CD14-positive monocyte (primary cell): ENCODE results near the gene HOXD12. TPM values are rescaled to one million over a fixed set of nuclear protein-coding genes. Genes with fewer than 3 reads are reported as not detected.

ENCODE experiments used
- DNase-seq, 3 donors: peaks; one replicate each; pipeline ENCODE4 v3.0.0-alpha.2; 2011 to 2022
- H2AFZ ChIP-seq: 2 replicates; pipeline ENCODE4 v1.6.0; 2012; ENCODE audit warnings: mild to moderate bottlenecking, low read depth, low read length, inconsistent platforms; ENCODE audit not compliant: insufficient read depth, poor library complexity, severe bottlenecking
- H3K27ac ChIP-seq, 2 donors: 1 replicate in 1 of 2; 2 replicates in 1 of 2; pipeline ENCODE4 v1.5.1; 2012 to 2013; ENCODE audit warnings: low read length in 2 of 2, control low read depth in 1 of 2, inconsistent platforms in 1 of 2, low read depth in 1 of 2, mild to moderate bottlenecking in 1 of 2
- H3K27me3 ChIP-seq, 2 donors: one replicate each; pipeline versions ENCODE4 v1.6.0 to v1.6.1; 2011 to 2013; ENCODE audit warnings: low read length in 2 of 2; ENCODE audit not compliant: control insufficient read depth in 2 of 2, insufficient read depth in 2 of 2
- H3K36me3 ChIP-seq, 2 donors: replicated peaks in 1 of 2; 1 replicate in 1 of 2; 2 replicates in 1 of 2; pipeline versions ENCODE4 v1.5.1 to v1.6.1; 2012 to 2013; ENCODE audit warnings: low read length in 2 of 2, control low read depth in 1 of 2, inconsistent platforms in 1 of 2, mild to moderate bottlenecking in 1 of 2; ENCODE audit not compliant: insufficient read depth in 2 of 2, control insufficient read depth in 1 of 2
- H3K4me1 ChIP-seq, 2 donors: 1 replicate in 1 of 2; 2 replicates in 1 of 2; pipeline versions ENCODE4 v1.5.1 to v1.6.1; 2012 to 2013; ENCODE audit warnings: low read length in 2 of 2, control low read depth in 1 of 2, inconsistent platforms in 1 of 2, mild to moderate bottlenecking in 1 of 2, moderate library complexity in 1 of 2; ENCODE audit not compliant: insufficient read depth in 2 of 2, control insufficient read depth in 1 of 2
- H3K4me2 ChIP-seq: replicated peaks from 2 replicates; pipeline ENCODE3; 2012; ENCODE audit warnings: low read length, moderate library complexity, mild to moderate bottlenecking; ENCODE audit not compliant: poor library complexity, severe bottlenecking; ENCODE audit errors: extremely low read depth
- H3K4me3 ChIP-seq, 3 experiments: fragments of 200-600 bp in 1 of 3; sonication (generic) in 1 of 3; replicated peaks in 1 of 3; 1 replicate in 2 of 3; 2 replicates in 1 of 3; pipeline ENCODE4 v1.5.1; 2011 to 2013; ENCODE audit warnings: low read length in 3 of 3, mild to moderate bottlenecking in 3 of 3, control low read depth in 2 of 3, low read depth in 2 of 3, inconsistent platforms in 1 of 3, moderate library complexity in 1 of 3
- H3K79me2 ChIP-seq: 2 replicates; pipeline ENCODE4 v1.6.0; 2012; ENCODE audit warnings: mild to moderate bottlenecking, control low read depth, inconsistent platforms, low read length, moderate library complexity; ENCODE audit not compliant: insufficient read depth
- H3K9ac ChIP-seq: 2 replicates; pipeline ENCODE4 v1.6.0; 2017; ENCODE audit warnings: low read length, mild to moderate bottlenecking; ENCODE audit not compliant: insufficient read depth, poor library complexity, severe bottlenecking
- H3K9me3 ChIP-seq, 2 donors: replicated peaks in 1 of 2; 1 replicate in 1 of 2; 2 replicates in 1 of 2; pipeline versions ENCODE4 v1.5.1 to v1.6.1; 2012 to 2013; ENCODE audit warnings: low read length in 2 of 2, control low read depth in 1 of 2; ENCODE audit not compliant: control insufficient read depth in 1 of 2, insufficient read depth in 1 of 2
- H4K20me1 ChIP-seq: 2 replicates; pipeline ENCODE4 v1.6.0; 2012; ENCODE audit warnings: mild to moderate bottlenecking, low read length, control low read depth, moderate library complexity; ENCODE audit not compliant: insufficient read depth
- H3K27ac Mint-ChIP-seq, 7 donors: one replicate each; pipeline ENCODE4 v1.8.0; 2020; ENCODE audit warnings: mild to moderate bottlenecking in 7 of 7, mixed read lengths in 7 of 7, moderate library complexity in 6 of 7, inconsistent platforms in 2 of 7
- H3K27me3 Mint-ChIP-seq, 3 donors: one replicate each; pipeline ENCODE4 v1.8.0; 2021 to 2022; ENCODE audit warnings: low read depth in 3 of 3, mild to moderate bottlenecking in 3 of 3, mixed read lengths in 3 of 3, moderate library complexity in 3 of 3, inconsistent platforms in 1 of 3
- H3K36me3 Mint-ChIP-seq, 2 donors: one replicate each; pipeline ENCODE4 v1.8.0; 2020; ENCODE audit warnings: mixed read lengths in 2 of 2, inconsistent platforms in 1 of 2, mild to moderate bottlenecking in 1 of 2
- H3K4me1 Mint-ChIP-seq: one replicate; pipeline ENCODE4 v1.8.0; 2020; ENCODE audit warnings: mild to moderate bottlenecking, mixed read lengths
- H3K4me3 Mint-ChIP-seq, 2 donors: one replicate each; pipeline ENCODE4 v1.8.0; 2020; ENCODE audit warnings: mild to moderate bottlenecking in 2 of 2, mixed read lengths in 2 of 2, moderate library complexity in 1 of 2
- H3K9me3 Mint-ChIP-seq, 7 donors: one replicate each; pipeline ENCODE4 v1.8.0; 2020 to 2022; ENCODE audit warnings: mixed read lengths in 7 of 7, mild to moderate bottlenecking in 6 of 7, moderate library complexity in 6 of 7, inconsistent platforms in 2 of 7
- WGBS: methylation state at CpG from one replicate; pipeline ENCODE4 v1.1.5; 2013; ENCODE audit warnings: missing lambda C conversion rate; ENCODE audit not compliant: insufficient coverage; 5-methylcytosine and 5-hydroxymethylcytosine counted together
- intact Hi-C, 2 donors: fragments of 100-400 bp; cut with micrococcal nuclease; formaldehyde crosslinking; loops; one replicate each; pipeline versions ENCODE4 v1.15.0 to v1.15.1; 2023
- polyA plus RNA-seq, 3 donors: library from polyadenylated mRNA; depleted of rRNA in 1 of 3; unstranded in 2 of 3; stranded (reverse) in 1 of 3; fragments of 300-500 nt in 2 of 3; fragments of >200 nt in 1 of 3; fragmentation: Illumina TruSeq in 2 of 3; gene quantifications; 1 replicate in 2 of 3; 2 replicates in 1 of 3; pipeline ENCODE4 v1.2.3, GENCODE V29; 2012 to 2021
- TF ChIP-seq, protein P1 (sequence below): fragments of 200-600 bp; IDR thresholded peaks from one replicate; pipeline ENCODE4 v1.8.0; 2022; ENCODE audit warnings: antibody characterized with exemption, mild to moderate bottlenecking

Gene HOXD12
- polyA plus RNA-seq, 3 donors = not detected

DNA sequence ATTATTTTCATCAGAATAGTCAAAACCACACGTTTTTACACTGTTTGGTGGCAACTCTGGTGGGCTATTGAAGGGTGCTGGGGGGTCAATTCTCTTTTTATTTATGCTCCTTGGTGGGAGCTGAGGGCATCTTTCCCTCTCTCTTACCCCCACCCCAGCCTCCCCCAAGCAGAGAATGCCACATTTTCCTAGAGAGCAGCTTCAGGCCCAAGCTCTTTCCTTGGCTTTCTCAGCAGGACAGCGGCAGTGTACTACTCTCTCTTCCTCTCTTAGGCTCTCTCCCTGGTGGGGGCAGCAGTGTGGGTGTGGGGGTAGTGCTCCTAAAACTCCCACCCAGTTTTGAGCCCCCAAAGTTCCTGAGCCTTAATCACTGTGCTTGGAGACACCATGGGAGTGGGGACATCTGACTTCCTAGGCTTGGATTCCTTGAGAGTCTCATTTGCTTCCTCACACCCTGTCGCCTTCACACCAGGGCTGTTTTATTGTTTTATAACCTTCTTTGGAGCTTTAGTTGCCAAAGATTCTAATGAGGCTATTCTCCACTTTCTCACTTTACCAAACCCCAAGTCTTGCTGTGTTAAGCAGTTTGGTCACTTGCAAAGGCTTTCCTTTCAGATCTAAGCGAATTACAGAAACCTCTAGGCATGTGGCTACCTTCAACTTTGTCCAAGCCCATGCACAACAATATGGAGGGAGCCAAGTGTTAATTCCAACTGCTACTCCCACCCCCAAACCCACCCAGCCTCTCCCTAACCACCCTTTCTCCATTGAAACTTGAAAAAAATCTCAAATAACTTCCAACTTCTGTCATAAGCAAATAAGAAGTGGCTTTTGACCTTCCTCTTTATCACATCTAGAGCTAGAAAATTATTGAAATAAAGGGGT lies 45.7 kb downstream of the HOXD12 start:
- H3K4me3 ChIP-seq = no peak overlapping the region
- Mint-ChIP-seq H3K9me3 (peaks cover 0 to 22% (median 10%) of the 10 kb centered on the region in 7 donors), H3K4me3 (peak overlapping the region in 1 of 2 donors; percentile 74), H3K27ac (no peak overlapping the region), H3K4me1 (peaks cover 7% of the 10 kb centered on the region), H3K27me3 (peaks cover 94 to 100% (median 96%) of the 10 kb centered on the region in 3 donors), H3K36me3 (peaks cover 0 to 3% of the 10 kb centered on the region in 2 donors)
- WGBS = 11% methylated on average over 1 of the region's 4 CpGs
- H3K4me2 ChIP-seq = no peak overlapping the region
- H3K9me3 ChIP-seq = peaks cover 3 to 44% of the 10 kb centered on the region in 2 donors
- no peaks in the 10 kb centered on the region for H3K79me2 ChIP-seq
- no peaks in the 10 kb centered on the region for H3K36me3 ChIP-seq
- TF ChIP-seq, protein P1, sequence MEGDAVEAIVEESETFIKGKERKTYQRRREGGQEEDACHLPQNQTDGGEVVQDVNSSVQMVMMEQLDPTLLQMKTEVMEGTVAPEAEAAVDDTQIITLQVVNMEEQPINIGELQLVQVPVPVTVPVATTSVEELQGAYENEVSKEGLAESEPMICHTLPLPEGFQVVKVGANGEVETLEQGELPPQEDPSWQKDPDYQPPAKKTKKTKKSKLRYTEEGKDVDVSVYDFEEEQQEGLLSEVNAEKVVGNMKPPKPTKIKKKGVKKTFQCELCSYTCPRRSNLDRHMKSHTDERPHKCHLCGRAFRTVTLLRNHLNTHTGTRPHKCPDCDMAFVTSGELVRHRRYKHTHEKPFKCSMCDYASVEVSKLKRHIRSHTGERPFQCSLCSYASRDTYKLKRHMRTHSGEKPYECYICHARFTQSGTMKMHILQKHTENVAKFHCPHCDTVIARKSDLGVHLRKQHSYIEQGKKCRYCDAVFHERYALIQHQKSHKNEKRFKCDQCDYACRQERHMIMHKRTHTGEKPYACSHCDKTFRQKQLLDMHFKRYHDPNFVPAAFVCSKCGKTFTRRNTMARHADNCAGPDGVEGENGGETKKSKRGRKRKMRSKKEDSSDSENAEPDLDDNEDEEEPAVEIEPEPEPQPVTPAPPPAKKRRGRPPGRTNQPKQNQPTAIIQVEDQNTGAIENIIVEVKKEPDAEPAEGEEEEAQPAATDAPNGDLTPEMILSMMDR = no peak
- no peak overlapping the region for H3K9ac ChIP-seq
- no peak overlapping the region for H3K27ac ChIP-seq
- intact Hi-C loops = no loop called here
- no peak for DNase-seq
- peaks cover 5 to 6% of the 10 kb centered on the region in 2 donors for H3K4me1 ChIP-seq
- no peaks in the 10 kb centered on the region for H4K20me1 ChIP-seq
- peaks cover 91 to 96% of the 10 kb centered on the region in 2 donors for H3K27me3 ChIP-seq
- H2AFZ ChIP-seq = no peak overlapping the region

DNA sequence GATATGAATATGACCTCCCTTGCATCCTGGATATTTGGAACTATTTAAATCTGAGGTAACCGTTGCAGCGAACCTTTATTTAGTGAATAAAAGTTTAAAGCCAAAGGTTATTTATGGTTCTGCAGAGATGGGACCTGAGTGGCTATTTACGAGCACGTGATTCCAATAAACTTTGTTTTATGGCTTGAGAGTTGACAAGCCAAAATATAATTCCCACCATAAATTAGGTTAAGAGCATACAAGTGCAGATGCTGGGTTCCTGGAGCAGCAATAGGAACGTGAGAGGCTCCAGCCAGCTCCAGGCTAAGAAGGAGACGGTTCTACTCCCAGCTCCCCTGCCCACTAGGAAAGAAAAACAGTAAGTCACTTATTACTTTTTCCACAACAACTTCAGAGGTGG lies 46.5 kb downstream of the HOXD12 start:
- H3K9me3 ChIP-seq = peaks cover 0 to 51% of the 10 kb centered on the region in 2 donors
- H3K4me1 ChIP-seq = no peaks in the 10 kb centered on the region
- DNase-seq = no peak
- H4K20me1 ChIP-seq = no peaks in the 10 kb centered on the region
- H3K36me3 ChIP-seq = no peaks in the 10 kb centered on the region
- intact Hi-C loops = no loop called here
- peaks cover 0 to 3% of the 10 kb centered on the region in 2 donors for H3K36me3 Mint-ChIP-seq
- no peak overlapping the region for H3K4me3 ChIP-seq
- peaks cover under 1% of the 10 kb centered on the region for H3K4me1 Mint-ChIP-seq
- H3K27me3 Mint-ChIP-seq = peaks cover 95 to 100% (median 96%) of the 10 kb centered on the region in 3 donors
- H3K79me2 ChIP-seq = no peaks in the 10 kb centered on the region
- H3K27me3 ChIP-seq = peaks cover 91 to 96% of the 10 kb centered on the region in 2 donors
- H3K27ac Mint-ChIP-seq = no peak overlapping the region
- H3K9ac ChIP-seq = no peak overlapping the region
- peaks cover 0 to 23% (median 10%) of the 10 kb centered on the region in 7 donors for H3K9me3 Mint-ChIP-seq
- H3K27ac ChIP-seq = no peak overlapping the region
- no peak overlapping the region for H3K4me2 ChIP-seq
- no peak overlapping the region for H2AFZ ChIP-seq
- peak overlapping the region in 1 of 2 donors; percentile 74 for H3K4me3 Mint-ChIP-seq
- TF ChIP-seq, protein P1 = no peak
- no CpG with 5 or more reads among the region's 6 CpGs for WGBS
